Tibial nerve (tissue), 3 donors: ENCODE measurements around the gene NR3C1.

Experiments
- POLR2A ChIP-seq, 2 donors: fragments of 450-650 bp; IDR thresholded peaks; one replicate each; pipeline ENCODE4 v1.6.1; 2017; ENCODE audit warnings: antibody characterized with exemption in 2 of 2, mild to moderate bottlenecking in 2 of 2, moderate library complexity in 2 of 2
- TF ChIP-seq, protein P1 (sequence below), 5 experiments: fragments of 200-600 bp in 3 of 5; fragments of 450-650 bp in 2 of 5; sonication (generic) in 3 of 5; IDR thresholded peaks; one replicate each; pipeline ENCODE4 v1.5.1; 2016 to 2019; ENCODE audit warnings: antibody characterized with exemption in 5 of 5, mild to moderate bottlenecking in 3 of 5, moderate library complexity in 2 of 5

DNA sequence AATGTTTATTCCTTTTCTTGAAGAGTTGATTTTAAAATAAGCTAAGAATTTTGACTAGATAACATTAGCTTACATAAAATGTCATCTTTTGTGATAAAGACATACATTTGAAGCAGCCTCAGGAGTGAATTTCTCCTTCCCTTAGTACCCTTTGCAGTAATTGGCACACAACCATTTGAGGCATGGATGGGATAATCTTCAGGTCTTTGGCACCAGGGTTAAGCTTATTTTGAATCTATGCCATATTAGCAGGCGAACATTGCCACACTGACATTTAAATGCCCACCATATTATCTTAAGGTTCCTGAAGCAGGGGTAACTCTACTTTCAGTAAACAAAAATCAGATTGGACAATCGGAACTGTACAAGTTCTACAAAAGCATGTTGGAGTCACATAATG, 126.0 kb downstream of the NR3C1 start:
- TF ChIP-seq, protein P1, sequence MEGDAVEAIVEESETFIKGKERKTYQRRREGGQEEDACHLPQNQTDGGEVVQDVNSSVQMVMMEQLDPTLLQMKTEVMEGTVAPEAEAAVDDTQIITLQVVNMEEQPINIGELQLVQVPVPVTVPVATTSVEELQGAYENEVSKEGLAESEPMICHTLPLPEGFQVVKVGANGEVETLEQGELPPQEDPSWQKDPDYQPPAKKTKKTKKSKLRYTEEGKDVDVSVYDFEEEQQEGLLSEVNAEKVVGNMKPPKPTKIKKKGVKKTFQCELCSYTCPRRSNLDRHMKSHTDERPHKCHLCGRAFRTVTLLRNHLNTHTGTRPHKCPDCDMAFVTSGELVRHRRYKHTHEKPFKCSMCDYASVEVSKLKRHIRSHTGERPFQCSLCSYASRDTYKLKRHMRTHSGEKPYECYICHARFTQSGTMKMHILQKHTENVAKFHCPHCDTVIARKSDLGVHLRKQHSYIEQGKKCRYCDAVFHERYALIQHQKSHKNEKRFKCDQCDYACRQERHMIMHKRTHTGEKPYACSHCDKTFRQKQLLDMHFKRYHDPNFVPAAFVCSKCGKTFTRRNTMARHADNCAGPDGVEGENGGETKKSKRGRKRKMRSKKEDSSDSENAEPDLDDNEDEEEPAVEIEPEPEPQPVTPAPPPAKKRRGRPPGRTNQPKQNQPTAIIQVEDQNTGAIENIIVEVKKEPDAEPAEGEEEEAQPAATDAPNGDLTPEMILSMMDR (IDR thresholded peaks at IDR 0.05), result no peak
- no peak for TF ChIP-seq POLR2A (IDR thresholded peaks at IDR 0.05)
